Measurements from ENCODE around the gene OTUD3.
"Not testable (repeated sequence)": the region's sequence is repeated elsewhere in the genome, so short reads cannot be mapped to it uniquely, and the experiment has no call there.

The OTUD3 gene

GRCh38 chr1:19882111-19883071 is at the start of gene OTUD3:
Gene OTUD3, plus strand, starts transcription at chr1:19882395. Its CDS starts 119 bp downstream, at chr1:19882514.
- 0 out of 2 replicates have a peak, but pooled peaks cover 4% of the 10 kb centered on the region for H3K36me3 ChIP-seq (ENCODE audit: insufficient read depth, low read length)
- H3K79me2 ChIP-seq (ENCODE audit: control insufficient read depth, insufficient read depth, low read length, unreplicated experiment): peaks cover 44% of the 10 kb centered on the region
- H3K4me3 ChIP-seq (ENCODE audit: low read depth, low read length): peak within 1 kb of the TSS; percentile 85
- no peaks in the 10 kb centered on the region for H3K27me3 ChIP-seq (ENCODE audit: insufficient read depth, low read length)
- peak within 1 kb of the TSS; percentile 72 for H3K27ac ChIP-seq (ENCODE audit: low read depth, low read length)
- H3K4me1 ChIP-seq (ENCODE audit: control insufficient read depth, insufficient read depth, low read length, unreplicated experiment): peaks cover 20% of the 10 kb centered on the region
- peak within 1 kb of the TSS; percentile 81 for H2AFZ ChIP-seq (ENCODE audit: low read length, unreplicated experiment)

GRCh38 chr1:19835578-19835977 is 46.6 kb upstream of the OTUD3 start:
- no peak overlapping the region for H2AFZ ChIP-seq (ENCODE audit: low read length, unreplicated experiment)
- no peaks in the 10 kb centered on the region for H3K36me3 ChIP-seq (ENCODE audit: insufficient read depth, low read length)
- H3K4me1 ChIP-seq (ENCODE audit: control insufficient read depth, insufficient read depth, low read length, unreplicated experiment): peaks cover 5% of the 10 kb centered on the region
- no peak overlapping the region for H3K27ac ChIP-seq (ENCODE audit: low read depth, low read length)
- H3K79me2 ChIP-seq (ENCODE audit: control insufficient read depth, insufficient read depth, low read length, unreplicated experiment): no peaks in the 10 kb centered on the region
- H3K4me3 ChIP-seq (ENCODE audit: low read depth, low read length): no peak overlapping the region
- H3K27me3 ChIP-seq (ENCODE audit: insufficient read depth, low read length): peaks cover 14% of the 10 kb centered on the region; the same call in 1 of the 2 replicates

- Histone ChIP-seq H2AFZ (ENCODE audit: low read length, unreplicated experiment) (no peak overlapping the region), H3K27ac (ENCODE audit: low read depth, low read length) (no peak overlapping the region), H3K36me3 (ENCODE audit: insufficient read depth, low read length) (no peaks in the 10 kb centered on the region), H3K4me1 (ENCODE audit: control insufficient read depth, insufficient read depth, low read length, unreplicated experiment) (peaks cover 7% of the 10 kb centered on the region), H3K27me3 (ENCODE audit: insufficient read depth, low read length) (no peaks in the 10 kb centered on the region), H3K4me3 (ENCODE audit: low read depth, low read length) (no peak overlapping the region), H3K79me2 (ENCODE audit: control insufficient read depth, insufficient read depth, low read length, unreplicated experiment) (no peaks in the 10 kb centered on the region)
Measured at GRCh38 chr1:19837866-19838265, 44.3 kb upstream of the OTUD3 start.

GRCh38 chr1:19840228-19840627 is 42.0 kb upstream of the OTUD3 start:
- Histone ChIP-seq H3K27me3 (ENCODE audit: insufficient read depth, low read length) (no peaks in the 10 kb centered on the region), H3K4me3 (ENCODE audit: low read depth, low read length) (no peak overlapping the region), H3K79me2 (ENCODE audit: control insufficient read depth, insufficient read depth, low read length, unreplicated experiment) (no peaks in the 10 kb centered on the region), H2AFZ (ENCODE audit: low read length, unreplicated experiment) (no peak overlapping the region), H3K27ac (ENCODE audit: low read depth, low read length) (no peak overlapping the region; the same call in 1 of the 2 replicates), H3K36me3 (ENCODE audit: insufficient read depth, low read length) (no peaks in the 10 kb centered on the region), H3K4me1 (ENCODE audit: control insufficient read depth, insufficient read depth, low read length, unreplicated experiment) (peaks cover 13% of the 10 kb centered on the region)

- no peaks in the 10 kb centered on the region for H3K27me3 ChIP-seq (ENCODE audit: insufficient read depth, low read length)
- H3K27ac ChIP-seq (ENCODE audit: low read depth, low read length): no peak overlapping the region
- H2AFZ ChIP-seq (ENCODE audit: low read length, unreplicated experiment): peak overlapping the region; percentile 77
Measured at GRCh38 chr1:19844731-19845495, 37.3 kb upstream of the OTUD3 start.

GRCh38 chr1:19845555-19845954 is 36.6 kb upstream of the OTUD3 start:
- Histone ChIP-seq H3K27ac (ENCODE audit: low read depth, low read length) (no peak overlapping the region), H3K79me2 (ENCODE audit: control insufficient read depth, insufficient read depth, low read length, unreplicated experiment) (no peaks in the 10 kb centered on the region), H2AFZ (ENCODE audit: low read length, unreplicated experiment) (peak overlapping the region; percentile 77), H3K4me3 (ENCODE audit: low read depth, low read length) (no peak overlapping the region), H3K4me1 (ENCODE audit: control insufficient read depth, insufficient read depth, low read length, unreplicated experiment) (peaks cover 21% of the 10 kb centered on the region), H3K27me3 (ENCODE audit: insufficient read depth, low read length) (no peaks in the 10 kb centered on the region), H3K36me3 (ENCODE audit: insufficient read depth, low read length) (no peaks in the 10 kb centered on the region)

More at GRCh38 chr1:19844731-19845495, 37.3 kb upstream of the OTUD3 start:
- Histone ChIP-seq H3K4me3 (ENCODE audit: low read depth, low read length) (peak overlapping the region; percentile 32), H3K36me3 (ENCODE audit: insufficient read depth, low read length) (no peaks in the 10 kb centered on the region), H3K4me1 (ENCODE audit: control insufficient read depth, insufficient read depth, low read length, unreplicated experiment) (peaks cover 25% of the 10 kb centered on the region), H3K79me2 (ENCODE audit: control insufficient read depth, insufficient read depth, low read length, unreplicated experiment) (no peaks in the 10 kb centered on the region)

- Histone ChIP-seq H3K79me2 (ENCODE audit: control insufficient read depth, insufficient read depth, low read length, unreplicated experiment) (no peaks in the 10 kb centered on the region), H2AFZ (ENCODE audit: low read length, unreplicated experiment) (no peak overlapping the region), H3K36me3 (ENCODE audit: insufficient read depth, low read length) (no peaks in the 10 kb centered on the region), H3K27me3 (ENCODE audit: insufficient read depth, low read length) (no peaks in the 10 kb centered on the region), H3K27ac (ENCODE audit: low read depth, low read length) (no peak overlapping the region), H3K4me3 (ENCODE audit: low read depth, low read length) (no peak overlapping the region), H3K4me1 (ENCODE audit: control insufficient read depth, insufficient read depth, low read length, unreplicated experiment) (peaks cover 18% of the 10 kb centered on the region)
Measured at GRCh38 chr1:19846338-19846737, 35.9 kb upstream of the OTUD3 start.

GRCh38 chr1:19847334-19847733 is 34.9 kb upstream of the OTUD3 start:
- not testable (repeated sequence) for H3K27ac ChIP-seq (ENCODE audit: low read depth, low read length); H3K36me3 ChIP-seq (ENCODE audit: insufficient read depth, low read length)

GRCh38 chr1:19849307-19849706 is 32.9 kb upstream of the OTUD3 start:
- H2AFZ ChIP-seq (ENCODE audit: low read length, unreplicated experiment); H3K79me2 ChIP-seq (ENCODE audit: control insufficient read depth, insufficient read depth, low read length, unreplicated experiment): not testable (repeated sequence)
- peaks cover 18% of the 10 kb centered on the region for H3K4me1 ChIP-seq (ENCODE audit: control insufficient read depth, insufficient read depth, low read length, unreplicated experiment)

More at GRCh38 chr1:19847334-19847733, 34.9 kb upstream of the OTUD3 start:
- H3K4me1 ChIP-seq (ENCODE audit: control insufficient read depth, insufficient read depth, low read length, unreplicated experiment): peaks cover 18% of the 10 kb centered on the region
- H3K79me2 ChIP-seq (ENCODE audit: control insufficient read depth, insufficient read depth, low read length, unreplicated experiment); H3K27me3 ChIP-seq (ENCODE audit: insufficient read depth, low read length): not testable (repeated sequence)
- peak overlapping the region; percentile 81 for H2AFZ ChIP-seq (ENCODE audit: low read length, unreplicated experiment)
- peak overlapping the region; percentile 78 for H3K4me3 ChIP-seq (ENCODE audit: low read depth, low read length)

GRCh38 chr1:19850214-19850613 is 32.0 kb upstream of the OTUD3 start:
- no peaks in the 10 kb centered on the region for H3K27me3 ChIP-seq (ENCODE audit: insufficient read depth, low read length)
- peaks cover 12% of the 10 kb centered on the region for H3K4me1 ChIP-seq (ENCODE audit: control insufficient read depth, insufficient read depth, low read length, unreplicated experiment)
- H2AFZ ChIP-seq (ENCODE audit: low read length, unreplicated experiment): no peak overlapping the region
- H3K79me2 ChIP-seq (ENCODE audit: control insufficient read depth, insufficient read depth, low read length, unreplicated experiment): no peaks in the 10 kb centered on the region
- H3K27ac ChIP-seq (ENCODE audit: low read depth, low read length): no peak overlapping the region
- H3K4me3 ChIP-seq (ENCODE audit: low read depth, low read length): no peak overlapping the region
- no peaks in the 10 kb centered on the region for H3K36me3 ChIP-seq (ENCODE audit: insufficient read depth, low read length)

More at GRCh38 chr1:19849307-19849706, 32.9 kb upstream of the OTUD3 start:
- not testable (repeated sequence) for H3K27me3 ChIP-seq (ENCODE audit: insufficient read depth, low read length); H3K4me3 ChIP-seq (ENCODE audit: low read depth, low read length); H3K36me3 ChIP-seq (ENCODE audit: insufficient read depth, low read length); H3K27ac ChIP-seq (ENCODE audit: low read depth, low read length)
